Panc1 (cell line): ENCODE data around the gene TTLL10. TPM values are rescaled to one million over a fixed set of nuclear protein-coding genes. Genes with fewer than 3 reads are reported as not detected.

Source experiments
- ATAC-seq: fragments of 200-7000 bp; cut with Tn5 transposase; 2 replicates; pipeline ENCODE4 v1.9.1; 2020; ENCODE audit warnings: mild to moderate bottlenecking, moderate library complexity
- BruUV-seq: library from RNA; stranded (reverse); fragments of 400-500 nt; replicated peaks from 2 replicates; lab custom pipeline; 2021; lab: Mats Ljungman, UMichigan
- CTCF ChIA-PET: fragments of 300-600 bp; sonication (Branson Sonifier 250); formaldehyde crosslinking; loops from one replicate; lab custom pipeline; 2022; ENCODE audit warnings: antibody characterized with exemption; lab: Charles Lee
- POLR2A ChIA-PET: fragments of 300-600 bp; sonication (Branson Sonifier 250); formaldehyde crosslinking; loops from one replicate; lab custom pipeline; 2022; ENCODE audit warnings: antibody characterized with exemption; lab: Charles Lee
- DNase-seq: peaks from one replicate; pipeline ENCODE4 v3.0.0-alpha.2; 2010; ENCODE audit warnings: low read depth, low spot score
- H3K27ac ChIP-seq: 2 replicates; pipeline ENCODE4 v1.5.1; 2011; ENCODE audit warnings: mild to moderate bottlenecking, low read length, inconsistent platforms
- H3K27me3 ChIP-seq: fragments of 200-500 bp; sonication (Bioruptor generic); 2 replicates; pipeline ENCODE4 v1.6.0; 2014; ENCODE audit warnings: low read length, inconsistent platforms; ENCODE audit not compliant: control insufficient read depth, insufficient read depth
- H3K36me3 ChIP-seq: fragments of 200-500 bp; sonication (Bioruptor generic); 2 replicates; pipeline ENCODE4 v1.5.1; 2014; ENCODE audit warnings: inconsistent platforms, mild to moderate bottlenecking, low read length, moderate library complexity; ENCODE audit not compliant: control insufficient read depth, insufficient read depth
- H3K4me1 ChIP-seq: 2 replicates; pipeline ENCODE4 v1.5.1; 2011; ENCODE audit warnings: inconsistent platforms, mild to moderate bottlenecking, low read length, moderate library complexity; ENCODE audit not compliant: control insufficient read depth, insufficient read depth
- H3K4me3 ChIP-seq, 2 experiments: 2 replicates each; pipeline ENCODE4 v1.5.1; 2011 to 2012; ENCODE audit warnings: low read depth in 2 of 2, low read length in 2 of 2, mild to moderate bottlenecking in 2 of 2, inconsistent platforms in 1 of 2, moderate library complexity in 1 of 2
- H3K9me3 ChIP-seq: fragments of 200-500 bp; sonication (Bioruptor generic); 2 replicates; pipeline ENCODE4 v1.5.1; 2014; ENCODE audit warnings: low read depth, mild to moderate bottlenecking, inconsistent platforms, low read length, moderate library complexity; ENCODE audit not compliant: control insufficient read depth, insufficient read depth
- CTCF ChIP-seq: fragments of 450-650 bp; IDR thresholded peaks from 2 replicates; pipeline ENCODE4 v1.5.1; 2017; ENCODE audit warnings: mild to moderate bottlenecking
- POLR2AphosphoS5 ChIP-seq: IDR thresholded peaks from 2 replicates; pipeline ENCODE4 v1.6.1; 2012; ENCODE audit warnings: mild to moderate bottlenecking, low read depth, low read length, moderate library complexity
- SIN3A ChIP-seq: IDR thresholded peaks from 2 replicates; pipeline ENCODE4 v1.6.1; 2012; ENCODE audit warnings: low read depth, mild to moderate bottlenecking, low read length, moderate library complexity, borderline replicate concordance; ENCODE audit not compliant: insufficient read depth
- TCF7L2 ChIP-seq: IDR thresholded peaks from 2 replicates; pipeline ENCODE4 v1.6.1; 2011; ENCODE audit warnings: mild to moderate bottlenecking, low read depth, low read length, inconsistent platforms
- in situ Hi-C: cut with HindIII; loops from 2 replicates; pipeline ENCODE4 v1.10.0; 2016; ENCODE audit warnings: low sequenced_read_pairs, low pct_unique_long_range_greater_than_20kb
- intact Hi-C: fragments of 100-400 bp; cut with micrococcal nuclease; formaldehyde crosslinking; loops from one replicate; pipeline ENCODE4 v1.10.0; 2022; ENCODE audit not compliant: unreplicated experiment
- total RNA-seq: library from RNA; stranded (reverse); gene quantifications from one replicate; pipeline ENCODE4 v1.2.1, GENCODE V29; 2021; ENCODE audit not compliant: unreplicated experiment
- TF ChIP-seq, protein P1 (sequence below), 2 experiments: IDR thresholded peaks; 2 replicates each; pipeline ENCODE4 v1.6.1; 2011 to 2012; ENCODE audit warnings: low read depth in 2 of 2, control low read depth in 1 of 2, low read length in 1 of 2, mild to moderate bottlenecking in 1 of 2, moderate library complexity in 1 of 2; ENCODE audit not compliant: insufficient read depth in 1 of 2

The TTLL10 gene
- total RNA-seq, 1 experiment from 2014 or later: not detected

DNA sequence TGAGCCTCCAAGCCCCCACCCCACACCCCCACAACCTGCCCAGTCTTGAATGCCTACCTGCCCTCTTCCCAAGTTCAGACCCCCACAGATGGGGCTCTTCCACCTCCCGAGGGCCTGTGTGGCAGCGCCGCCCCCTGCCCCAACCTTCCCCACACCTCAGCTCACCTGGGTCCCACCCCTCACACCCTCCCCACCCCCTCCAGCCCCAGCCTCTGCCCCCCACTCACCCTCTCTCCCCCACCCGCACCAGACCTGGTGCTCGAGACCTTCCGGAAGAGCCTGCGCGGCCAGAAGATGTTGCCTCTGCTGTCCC is 23.5 kb downstream of the TTLL10 start:
- no peak overlapping the region for H3K4me3 ChIP-seq
- ATAC-seq (no peak), DNase-seq (no peak)
- no peaks in the 10 kb centered on the region for H3K4me1 ChIP-seq
- intact Hi-C loops (no loop called here), in situ Hi-C loops (no loop called here)
- ChIA-PET POLR2A (no interaction called here), CTCF (no interaction called here)
- H3K27me3 ChIP-seq: no peaks in the 10 kb centered on the region
- no peak for TF ChIP-seq SIN3A
- no peak for TF ChIP-seq POLR2AphosphoS5
- TF ChIP-seq, protein P1, sequence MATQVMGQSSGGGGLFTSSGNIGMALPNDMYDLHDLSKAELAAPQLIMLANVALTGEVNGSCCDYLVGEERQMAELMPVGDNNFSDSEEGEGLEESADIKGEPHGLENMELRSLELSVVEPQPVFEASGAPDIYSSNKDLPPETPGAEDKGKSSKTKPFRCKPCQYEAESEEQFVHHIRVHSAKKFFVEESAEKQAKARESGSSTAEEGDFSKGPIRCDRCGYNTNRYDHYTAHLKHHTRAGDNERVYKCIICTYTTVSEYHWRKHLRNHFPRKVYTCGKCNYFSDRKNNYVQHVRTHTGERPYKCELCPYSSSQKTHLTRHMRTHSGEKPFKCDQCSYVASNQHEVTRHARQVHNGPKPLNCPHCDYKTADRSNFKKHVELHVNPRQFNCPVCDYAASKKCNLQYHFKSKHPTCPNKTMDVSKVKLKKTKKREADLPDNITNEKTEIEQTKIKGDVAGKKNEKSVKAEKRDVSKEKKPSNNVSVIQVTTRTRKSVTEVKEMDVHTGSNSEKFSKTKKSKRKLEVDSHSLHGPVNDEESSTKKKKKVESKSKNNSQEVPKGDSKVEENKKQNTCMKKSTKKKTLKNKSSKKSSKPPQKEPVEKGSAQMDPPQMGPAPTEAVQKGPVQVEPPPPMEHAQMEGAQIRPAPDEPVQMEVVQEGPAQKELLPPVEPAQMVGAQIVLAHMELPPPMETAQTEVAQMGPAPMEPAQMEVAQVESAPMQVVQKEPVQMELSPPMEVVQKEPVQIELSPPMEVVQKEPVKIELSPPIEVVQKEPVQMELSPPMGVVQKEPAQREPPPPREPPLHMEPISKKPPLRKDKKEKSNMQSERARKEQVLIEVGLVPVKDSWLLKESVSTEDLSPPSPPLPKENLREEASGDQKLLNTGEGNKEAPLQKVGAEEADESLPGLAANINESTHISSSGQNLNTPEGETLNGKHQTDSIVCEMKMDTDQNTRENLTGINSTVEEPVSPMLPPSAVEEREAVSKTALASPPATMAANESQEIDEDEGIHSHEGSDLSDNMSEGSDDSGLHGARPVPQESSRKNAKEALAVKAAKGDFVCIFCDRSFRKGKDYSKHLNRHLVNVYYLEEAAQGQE (IDR thresholded peaks at IDR 0.05; ENCODE audit: insufficient read depth in 1 of 2, low read depth in 2 of 2, low read length in 1 of 2): no peak
- TF ChIP-seq TCF7L2: no peak
- no peak for TF ChIP-seq CTCF
- no peaks in the 10 kb centered on the region for H3K9me3 ChIP-seq
- no peak overlapping the region for H3K27ac ChIP-seq
- no peaks in the 10 kb centered on the region for H3K36me3 ChIP-seq
- no TSS peak for BruUV-seq

DNA sequence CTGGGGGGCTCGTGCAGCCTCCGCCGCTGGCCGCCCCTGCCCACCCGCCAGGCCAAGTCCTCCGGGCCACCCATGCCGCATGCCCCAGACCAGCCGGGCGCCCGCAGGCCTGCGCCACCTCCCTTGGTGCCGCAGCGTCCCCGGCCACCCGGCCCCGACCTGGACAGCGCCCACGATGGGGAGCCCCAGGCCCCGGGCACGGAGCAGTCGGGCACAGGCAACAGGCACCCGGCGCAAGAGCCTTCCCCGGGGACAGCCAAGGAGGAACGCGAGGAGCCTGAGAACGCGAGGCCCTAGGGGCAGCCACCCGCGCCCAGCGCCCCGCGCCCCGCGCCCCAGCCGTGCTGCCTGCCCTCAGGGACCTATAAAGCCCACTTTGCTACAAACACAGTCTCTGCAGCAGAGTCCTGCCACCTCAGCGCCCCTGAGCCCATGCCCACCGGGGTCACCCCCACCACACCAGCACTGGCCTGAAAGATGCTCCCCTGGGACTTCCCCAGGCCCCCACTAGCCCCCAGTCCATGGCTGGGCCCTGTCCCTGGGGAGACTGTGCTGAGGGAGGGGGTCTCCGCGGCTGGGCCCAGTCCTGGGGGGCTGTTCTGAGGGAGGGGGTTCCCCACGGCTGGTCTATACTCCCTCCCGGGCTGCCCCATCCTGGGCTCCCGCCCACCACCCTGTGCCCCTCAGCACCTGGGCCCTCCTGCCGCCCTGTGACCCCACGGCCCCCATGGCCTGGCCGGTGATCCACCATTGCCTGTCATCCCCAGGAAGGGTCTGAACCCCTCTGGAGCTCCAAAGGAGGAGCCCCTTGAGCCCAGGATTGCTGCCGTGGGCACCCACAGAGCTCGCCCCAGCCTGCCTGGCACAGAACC is 24.1 kb downstream of the TTLL10 start:
- intact Hi-C loops: no loop called here
- in situ Hi-C loops: no loop called here
- ChIA-PET POLR2A (no interaction called here), CTCF (no interaction called here)
- Histone ChIP-seq H3K4me3 (no peak overlapping the region), H3K36me3 (no peaks in the 10 kb centered on the region), H3K9me3 (no peaks in the 10 kb centered on the region), H3K27ac (no peak overlapping the region), H3K4me1 (no peaks in the 10 kb centered on the region), H3K27me3 (no peaks in the 10 kb centered on the region)
- DNase-seq (no peak), ATAC-seq (no peak)
- no TSS peak for BruUV-seq
- TF ChIP-seq SIN3A (no peak), POLR2AphosphoS5 (no peak), TCF7L2 (no peak), CTCF (no peak)
- TF ChIP-seq, protein P1 (IDR thresholded peaks at IDR 0.05; ENCODE audit: insufficient read depth in 1 of 2, low read depth in 2 of 2, low read length in 1 of 2): no peak
